Muscle layer of colon (tissue), 2 donors: ENCODE measurements around the gene SLC25A51.
"Not testable (repeated sequence)": the region's sequence is repeated elsewhere in the genome, so short reads cannot be mapped to it uniquely, and the experiment has no call there.

Source experiments
- H3K27ac ChIP-seq: one replicate; pipeline ENCODE4 v1.7.0; 2013; ENCODE audit warnings: low read depth, mild to moderate bottlenecking, low read length, moderate library complexity
- H3K27me3 ChIP-seq, 2 donors: one replicate each; pipeline ENCODE4 v1.7.0; 2013; ENCODE audit warnings: low read length in 2 of 2, mild to moderate bottlenecking in 2 of 2; ENCODE audit not compliant: insufficient read depth in 2 of 2, control insufficient read depth in 1 of 2
- H3K36me3 ChIP-seq: one replicate; pipeline ENCODE4 v1.7.0; 2013; ENCODE audit warnings: mild to moderate bottlenecking, low read length; ENCODE audit not compliant: insufficient read depth
- H3K4me1 ChIP-seq: one replicate; pipeline ENCODE4 v1.7.0; 2013; ENCODE audit warnings: mild to moderate bottlenecking, low read length; ENCODE audit not compliant: insufficient read depth
- H3K4me3 ChIP-seq, 2 donors: one replicate each; pipeline ENCODE4 v1.7.0; 2013; ENCODE audit warnings: low read length in 2 of 2, low read depth in 1 of 2, mild to moderate bottlenecking in 1 of 2, moderate library complexity in 1 of 2
- H3K9ac ChIP-seq: one replicate; pipeline ENCODE4 v1.7.0; 2013; ENCODE audit warnings: low read length
- H3K9me3 ChIP-seq: one replicate; pipeline ENCODE4 v1.7.0; 2013; ENCODE audit warnings: mild to moderate bottlenecking, low read length
- donor health status: abdominal sarcoma.
- donor health status: Adenocarcinoma of cecum.

SLC25A51 gene

GRCh38 chr9:37908283-37908682, 4.4 kb upstream of the SLC25A51 start:
- Histone ChIP-seq H3K9me3 (no peaks in the 10 kb centered on the region), H3K4me1 (peaks cover 8% of the 10 kb centered on the region), H3K4me3 (no peak overlapping the region), H3K27me3 (no peaks in the 10 kb centered on the region), H3K36me3 (no peaks in the 10 kb centered on the region), H3K27ac (no peak overlapping the region), H3K9ac (no peak overlapping the region)

GRCh38 chr9:37906312-37907239, 2.6 kb upstream of the SLC25A51 start:
- Histone ChIP-seq H3K27ac (no peak overlapping the region), H3K4me1 (peaks cover 23% of the 10 kb centered on the region), H3K27me3 (no peaks in the 10 kb centered on the region), H3K9me3 (no peaks in the 10 kb centered on the region), H3K9ac (no peak overlapping the region), H3K36me3 (no peaks in the 10 kb centered on the region), H3K4me3 (no peak overlapping the region)

GRCh38 chr9:37905776-37906175, 1.8 kb upstream of the SLC25A51 start:
- Histone ChIP-seq H3K9ac (no peak overlapping the region), H3K4me1 (peaks cover 23% of the 10 kb centered on the region), H3K4me3 (no peak overlapping the region), H3K27me3 (no peaks in the 10 kb centered on the region), H3K9me3 (no peaks in the 10 kb centered on the region), H3K36me3 (no peaks in the 10 kb centered on the region), H3K27ac (no peak overlapping the region)

- peak overlapping the region; percentile 90 for H3K27ac ChIP-seq
- no peaks in the 10 kb centered on the region for H3K36me3 ChIP-seq
- H3K9me3 ChIP-seq, result no peaks in the 10 kb centered on the region
- peaks cover 23% of the 10 kb centered on the region for H3K4me1 ChIP-seq
- peak overlapping the region; percentile 63 for H3K9ac ChIP-seq
- no peaks in the 10 kb centered on the region for H3K27me3 ChIP-seq
- peak overlapping the region; percentile 82 to 94 for H3K4me3 ChIP-seq
Observed at GRCh38 chr9:37905131-37905505, 1.2 kb upstream of the SLC25A51 start.

- peak overlapping the region; percentile 90 for H3K27ac ChIP-seq
- peak overlapping the region; percentile 63 for H3K9ac ChIP-seq
- no peaks in the 10 kb centered on the region for H3K36me3 ChIP-seq
- H3K4me1 ChIP-seq, result peaks cover 23% of the 10 kb centered on the region
- H3K9me3 ChIP-seq, result no peaks in the 10 kb centered on the region
- H3K27me3 ChIP-seq, result no peaks in the 10 kb centered on the region
- H3K4me3 ChIP-seq, result peak overlapping the region; percentile 82 to 94
Observed at GRCh38 chr9:37904445-37905130, 661 bp upstream of the SLC25A51 start.

- H3K27me3 ChIP-seq, result no peaks in the 10 kb centered on the region
- H3K27ac ChIP-seq, result peak overlapping the region; percentile 90
- H3K9me3 ChIP-seq, result no peaks in the 10 kb centered on the region
- peaks cover 5% of the 10 kb centered on the region for H3K36me3 ChIP-seq
- H3K4me3 ChIP-seq, result peak overlapping the region; percentile 82 to 94
- H3K4me1 ChIP-seq, result peaks cover 23% of the 10 kb centered on the region
- peak overlapping the region; percentile 55 for H3K9ac ChIP-seq
Observed at GRCh38 chr9:37902796-37903646, 906 bp downstream of the SLC25A51 start.

GRCh38 chr9:37902131-37902530, 1.8 kb downstream of the SLC25A51 start:
- Histone ChIP-seq H3K4me3 (no peak overlapping the region), H3K4me1 (peaks cover 23% of the 10 kb centered on the region), H3K36me3 (peaks cover 5% of the 10 kb centered on the region), H3K9me3 (no peaks in the 10 kb centered on the region), H3K9ac (no peak overlapping the region), H3K27ac (no peak overlapping the region), H3K27me3 (no peaks in the 10 kb centered on the region)

GRCh38 chr9:37899041-37899440, 4.9 kb downstream of the SLC25A51 start:
- Histone ChIP-seq H3K9me3 (no peaks in the 10 kb centered on the region), H3K9ac (no peak overlapping the region), H3K27me3 (no peaks in the 10 kb centered on the region), H3K36me3 (peaks cover 28% of the 10 kb centered on the region), H3K27ac (no peak overlapping the region), H3K4me1 (peaks cover 16% of the 10 kb centered on the region), H3K4me3 (no peak overlapping the region)

GRCh38 chr9:37897665-37898064, 6.3 kb downstream of the SLC25A51 start:
- Histone ChIP-seq H3K9me3 (no peaks in the 10 kb centered on the region), H3K27me3 (no peaks in the 10 kb centered on the region), H3K36me3 (peaks cover 36% of the 10 kb centered on the region), H3K27ac (no peak overlapping the region), H3K4me1 (peaks cover 9% of the 10 kb centered on the region), H3K9ac (no peak overlapping the region), H3K4me3 (no peak overlapping the region)

- peaks cover 40% of the 10 kb centered on the region for H3K36me3 ChIP-seq
- H3K4me3 ChIP-seq, result no peak overlapping the region
- no peak overlapping the region for H3K27ac ChIP-seq
- no peaks in the 10 kb centered on the region for H3K27me3 ChIP-seq
- no peaks in the 10 kb centered on the region for H3K4me1 ChIP-seq
- no peak overlapping the region for H3K9ac ChIP-seq
- no peaks in the 10 kb centered on the region for H3K9me3 ChIP-seq
Observed at GRCh38 chr9:37892063-37892462, 11.9 kb downstream of the SLC25A51 start.

- H3K27me3 ChIP-seq, H3K4me1 ChIP-seq, H3K9ac ChIP-seq, H3K9me3 ChIP-seq, H3K27ac ChIP-seq, H3K4me3 ChIP-seq: not testable (repeated sequence)
- H3K36me3 ChIP-seq, result peaks cover 32% of the 10 kb centered on the region
Observed at GRCh38 chr9:37891042-37891441, 12.9 kb downstream of the SLC25A51 start.
